GM23338 (cell line): Measurements from ENCODE around the gene BET1. TPM values are rescaled to one million over a fixed set of nuclear protein-coding genes. Genes with fewer than 3 reads are reported as not detected.

Source experiments
- ATAC-seq: fragments of 200-7000 bp; cut with Tn5 transposase; 3 replicates; pipeline ENCODE4 v1.9.1; 2020
- DNase-seq: peaks from one replicate; pipeline ENCODE4 v3.0.0-alpha.2; 2015; ENCODE audit warnings: low spot score
- H2AFZ ChIP-seq: fragments of 200-600 bp; sonication (generic); 2 replicates; pipeline ENCODE4 v1.8.0; 2016; ENCODE audit warnings: antibody characterized with exemption, mild to moderate bottlenecking, moderate library complexity
- H3F3A ChIP-seq: fragments of 200-600 bp; sonication (generic); replicated peaks from 2 replicates; pipeline ENCODE4 v1.8.0; 2017; ENCODE audit warnings: antibody characterized with exemption, mixed run types, low read depth
- H3K27ac ChIP-seq: fragments of 200-600 bp; sonication (generic); 2 replicates; pipeline ENCODE4 v1.6.1; 2016; ENCODE audit warnings: low read depth
- H3K27me3 ChIP-seq: fragments of 200-600 bp; sonication (generic); 2 replicates; pipeline ENCODE4 v1.8.0; 2016; ENCODE audit warnings: mild to moderate bottlenecking, mixed run types, moderate library complexity; ENCODE audit not compliant: insufficient read depth
- H3K36me3 ChIP-seq: fragments of 200-600 bp; sonication (generic); 2 replicates; pipeline ENCODE4 v1.8.0; 2016; ENCODE audit warnings: mild to moderate bottlenecking; ENCODE audit not compliant: insufficient read depth
- H3K4me1 ChIP-seq: fragments of 200-600 bp; sonication (generic); 2 replicates; pipeline ENCODE4 v1.8.0; 2016; ENCODE audit warnings: mild to moderate bottlenecking, moderate library complexity; ENCODE audit not compliant: insufficient read depth
- H3K4me2 ChIP-seq: fragments of 200-600 bp; sonication (generic); 2 replicates; pipeline ENCODE4 v1.7.1; 2017; ENCODE audit warnings: mixed run types
- H3K4me3 ChIP-seq: fragments of 200-600 bp; sonication (generic); 2 replicates; pipeline ENCODE4 v1.6.1; 2016; ENCODE audit warnings: mixed run types
- H3K79me2 ChIP-seq: fragments of 200-600 bp; sonication (generic); replicated peaks from 2 replicates; pipeline ENCODE4 v1.8.0; 2017; ENCODE audit warnings: mild to moderate bottlenecking; ENCODE audit not compliant: insufficient read depth
- H3K9me2 ChIP-seq: fragments of 200-600 bp; sonication (generic); 2 replicates; pipeline ENCODE4 v1.8.0; 2017; ENCODE audit not compliant: insufficient read depth
- H4K20me1 ChIP-seq: fragments of 200-600 bp; sonication (generic); replicated peaks from 2 replicates; pipeline ENCODE4 v1.8.0; 2017; ENCODE audit warnings: mild to moderate bottlenecking; ENCODE audit not compliant: insufficient read depth
- H3K27ac Mint-ChIP-seq: 2 replicates; pipeline ENCODE4 v1.8.0; 2020; ENCODE audit warnings: inconsistent platforms, mild to moderate bottlenecking, moderate library complexity, mixed read lengths
- H3K27me3 Mint-ChIP-seq: 3 replicates; pipeline ENCODE4 v1.8.0; 2022; ENCODE audit warnings: low read depth, mild to moderate bottlenecking, moderate library complexity, mixed read lengths, inconsistent platforms; ENCODE audit not compliant: insufficient read depth, poor library complexity
- H3K36me3 Mint-ChIP-seq: 3 replicates; pipeline ENCODE4 v1.8.0; 2021; ENCODE audit warnings: low read depth, mild to moderate bottlenecking, inconsistent platforms, moderate library complexity, mixed read lengths
- H3K4me1 Mint-ChIP-seq: 3 replicates; pipeline ENCODE4 v1.8.0; 2020; ENCODE audit warnings: mild to moderate bottlenecking, inconsistent platforms, mixed read lengths
- H3K4me3 Mint-ChIP-seq: 3 replicates; pipeline ENCODE4 v1.8.0; 2021; ENCODE audit warnings: moderate library complexity, mild to moderate bottlenecking, inconsistent platforms, mixed read lengths
- H3K9me3 Mint-ChIP-seq: 3 replicates; pipeline ENCODE4 v1.8.0; 2020; ENCODE audit warnings: moderate library complexity, mild to moderate bottlenecking, inconsistent platforms, mixed read lengths
- EZH2 ChIP-seq: fragments of 200-600 bp; sonication (generic); IDR thresholded peaks from one replicate; pipeline ENCODE4 v1.8.0; 2017; ENCODE audit warnings: antibody characterized with exemption, mild to moderate bottlenecking, low read depth; ENCODE audit not compliant: unreplicated experiment
- JUNB ChIP-seq: IDR thresholded peaks from one replicate; pipeline ENCODE4 v1.6.1; 2016; ENCODE audit warnings: antibody characterized with exemption; ENCODE audit not compliant: unreplicated experiment
- NANOG ChIP-seq: IDR thresholded peaks from 2 replicates; pipeline ENCODE4 v1.6.1; 2016; ENCODE audit warnings: antibody characterized with exemption, borderline replicate concordance
- POLR2AphosphoS5 ChIP-seq: IDR thresholded peaks from 2 replicates; pipeline ENCODE4 v1.6.1; 2016; ENCODE audit warnings: antibody characterized with exemption, low read depth
- STAT1 ChIP-seq: IDR thresholded peaks from one replicate; pipeline ENCODE4 v1.6.1; 2016; ENCODE audit warnings: antibody characterized with exemption; ENCODE audit not compliant: unreplicated experiment
- ZNF114 ChIP-seq: fragments of 250-450 bp; sonication (Bioruptor Pico); IDR thresholded peaks from 2 replicates; pipeline ENCODE4 v1.5.0; 2020; ENCODE audit warnings: mild to moderate bottlenecking, moderate library complexity
- ZNF331 ChIP-seq: fragments of 250-450 bp; sonication (Bioruptor Pico); IDR thresholded peaks from 2 replicates; pipeline ENCODE4 v1.5.0; 2020; ENCODE audit warnings: low read depth, mild to moderate bottlenecking, moderate library complexity
- ZNF462 ChIP-seq: fragments of 250-450 bp; sonication (Bioruptor Pico); IDR thresholded peaks from 2 replicates; pipeline ENCODE4 v1.5.0; 2020; ENCODE audit warnings: mild to moderate bottlenecking, moderate library complexity
- polyA plus RNA-seq: library from polyadenylated mRNA; unstranded; fragments of >200 nt; fragmentation: Nextera tagmentation; extraction: Ambion mirVana; gene quantifications from 2 replicates; pipeline ENCODE4 v1.2.1, GENCODE V29; 2016
- total RNA-seq: library from RNA; depleted of rRNA; stranded (reverse); fragments of >200 nt; shearing (Covaris generic); gene quantifications from 2 replicates; pipeline ENCODE4 v1.2.3, GENCODE V29; 2014
- TF ChIP-seq, protein P1 (sequence below): IDR thresholded peaks from one replicate; pipeline ENCODE4 v1.6.1; 2018; ENCODE audit warnings: antibody characterized with exemption; ENCODE audit not compliant: unreplicated experiment
- TF ChIP-seq, protein P2 (sequence below), 2 experiments: fragments of 200-600 bp in 1 of 2; sonication (generic) in 1 of 2; conservative IDR thresholded peaks; 2 replicates each; pipeline versions ENCODE4 v1.5.1 to v1.6.1; 2016 to 2017; ENCODE audit warnings: antibody characterized with exemption in 2 of 2, low read depth in 2 of 2, mild to moderate bottlenecking in 2 of 2, moderate library complexity in 1 of 2
- TF ChIP-seq, protein P3 (sequence below): IDR thresholded peaks from 2 replicates; pipeline ENCODE4 v1.6.1; 2016; ENCODE audit warnings: antibody characterized with exemption

The BET1 gene
- total and polyA plus RNA-seq, 2 experiments from 2014 or later = 42.2 to 69.2 TPM

- Histone ChIP-seq H3K9me2 (no peaks in the 10 kb centered on the region), H3K27me3 (no peaks in the 10 kb centered on the region), H3K4me1 (no peaks in the 10 kb centered on the region), H3F3A (no peaks in the 10 kb centered on the region), H2AFZ (no peak overlapping the region), H4K20me1 (no peaks in the 10 kb centered on the region), H3K36me3 (peaks cover 17% of the 10 kb centered on the region; the same call in 1 of the 2 replicates), H3K79me2 (no peaks in the 10 kb centered on the region), H3K27ac (no peak overlapping the region), H3K4me3 (no peak overlapping the region), H3K4me2 (no peak overlapping the region)
- DNase-seq (no peak), ATAC-seq (no peak)
- Mint-ChIP-seq H3K9me3 (no peaks in the 10 kb centered on the region), H3K36me3 (peaks cover 14% of the 10 kb centered on the region; the same call in 1 of the 3 replicates), H3K27ac (no peak overlapping the region), H3K4me3 (no peak overlapping the region), H3K27me3 (no peaks in the 10 kb centered on the region), H3K4me1 (no peaks in the 10 kb centered on the region)
- TF ChIP-seq POLR2AphosphoS5 (no peak), ZNF331 (CRISPR knock-in tag) (no peak), ZNF114 (CRISPR knock-in tag) (no peak), JUNB (no peak), ZNF462 (CRISPR knock-in tag) (no peak), STAT1 (no peak), EZH2 (no peak), NANOG (no peak)
- TF ChIP-seq, protein P1, sequence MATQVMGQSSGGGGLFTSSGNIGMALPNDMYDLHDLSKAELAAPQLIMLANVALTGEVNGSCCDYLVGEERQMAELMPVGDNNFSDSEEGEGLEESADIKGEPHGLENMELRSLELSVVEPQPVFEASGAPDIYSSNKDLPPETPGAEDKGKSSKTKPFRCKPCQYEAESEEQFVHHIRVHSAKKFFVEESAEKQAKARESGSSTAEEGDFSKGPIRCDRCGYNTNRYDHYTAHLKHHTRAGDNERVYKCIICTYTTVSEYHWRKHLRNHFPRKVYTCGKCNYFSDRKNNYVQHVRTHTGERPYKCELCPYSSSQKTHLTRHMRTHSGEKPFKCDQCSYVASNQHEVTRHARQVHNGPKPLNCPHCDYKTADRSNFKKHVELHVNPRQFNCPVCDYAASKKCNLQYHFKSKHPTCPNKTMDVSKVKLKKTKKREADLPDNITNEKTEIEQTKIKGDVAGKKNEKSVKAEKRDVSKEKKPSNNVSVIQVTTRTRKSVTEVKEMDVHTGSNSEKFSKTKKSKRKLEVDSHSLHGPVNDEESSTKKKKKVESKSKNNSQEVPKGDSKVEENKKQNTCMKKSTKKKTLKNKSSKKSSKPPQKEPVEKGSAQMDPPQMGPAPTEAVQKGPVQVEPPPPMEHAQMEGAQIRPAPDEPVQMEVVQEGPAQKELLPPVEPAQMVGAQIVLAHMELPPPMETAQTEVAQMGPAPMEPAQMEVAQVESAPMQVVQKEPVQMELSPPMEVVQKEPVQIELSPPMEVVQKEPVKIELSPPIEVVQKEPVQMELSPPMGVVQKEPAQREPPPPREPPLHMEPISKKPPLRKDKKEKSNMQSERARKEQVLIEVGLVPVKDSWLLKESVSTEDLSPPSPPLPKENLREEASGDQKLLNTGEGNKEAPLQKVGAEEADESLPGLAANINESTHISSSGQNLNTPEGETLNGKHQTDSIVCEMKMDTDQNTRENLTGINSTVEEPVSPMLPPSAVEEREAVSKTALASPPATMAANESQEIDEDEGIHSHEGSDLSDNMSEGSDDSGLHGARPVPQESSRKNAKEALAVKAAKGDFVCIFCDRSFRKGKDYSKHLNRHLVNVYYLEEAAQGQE = no peak
- TF ChIP-seq, protein P2, sequence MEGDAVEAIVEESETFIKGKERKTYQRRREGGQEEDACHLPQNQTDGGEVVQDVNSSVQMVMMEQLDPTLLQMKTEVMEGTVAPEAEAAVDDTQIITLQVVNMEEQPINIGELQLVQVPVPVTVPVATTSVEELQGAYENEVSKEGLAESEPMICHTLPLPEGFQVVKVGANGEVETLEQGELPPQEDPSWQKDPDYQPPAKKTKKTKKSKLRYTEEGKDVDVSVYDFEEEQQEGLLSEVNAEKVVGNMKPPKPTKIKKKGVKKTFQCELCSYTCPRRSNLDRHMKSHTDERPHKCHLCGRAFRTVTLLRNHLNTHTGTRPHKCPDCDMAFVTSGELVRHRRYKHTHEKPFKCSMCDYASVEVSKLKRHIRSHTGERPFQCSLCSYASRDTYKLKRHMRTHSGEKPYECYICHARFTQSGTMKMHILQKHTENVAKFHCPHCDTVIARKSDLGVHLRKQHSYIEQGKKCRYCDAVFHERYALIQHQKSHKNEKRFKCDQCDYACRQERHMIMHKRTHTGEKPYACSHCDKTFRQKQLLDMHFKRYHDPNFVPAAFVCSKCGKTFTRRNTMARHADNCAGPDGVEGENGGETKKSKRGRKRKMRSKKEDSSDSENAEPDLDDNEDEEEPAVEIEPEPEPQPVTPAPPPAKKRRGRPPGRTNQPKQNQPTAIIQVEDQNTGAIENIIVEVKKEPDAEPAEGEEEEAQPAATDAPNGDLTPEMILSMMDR (conservative IDR thresholded peaks at IDR 0.05; ENCODE audit: low read depth in 2 of 2) = no peak
- TF ChIP-seq, protein P3, sequence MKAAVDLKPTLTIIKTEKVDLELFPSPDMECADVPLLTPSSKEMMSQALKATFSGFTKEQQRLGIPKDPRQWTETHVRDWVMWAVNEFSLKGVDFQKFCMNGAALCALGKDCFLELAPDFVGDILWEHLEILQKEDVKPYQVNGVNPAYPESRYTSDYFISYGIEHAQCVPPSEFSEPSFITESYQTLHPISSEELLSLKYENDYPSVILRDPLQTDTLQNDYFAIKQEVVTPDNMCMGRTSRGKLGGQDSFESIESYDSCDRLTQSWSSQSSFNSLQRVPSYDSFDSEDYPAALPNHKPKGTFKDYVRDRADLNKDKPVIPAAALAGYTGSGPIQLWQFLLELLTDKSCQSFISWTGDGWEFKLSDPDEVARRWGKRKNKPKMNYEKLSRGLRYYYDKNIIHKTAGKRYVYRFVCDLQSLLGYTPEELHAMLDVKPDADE = no peak
Observed at GRCh38 chr7:93992421-93993110, 11.6 kb downstream of the BET1 start.
